PC-9 (cell line): ENCODE data around the gene CD79B.
A peak's percentile ranks its signal among the peaks of the same experiment; 100 is the strongest.
"Not testable (repeated sequence)": the region's sequence is repeated elsewhere in the genome, so short reads cannot be mapped to it uniquely, and the experiment has no call there.

Source experiments
- CTCF ChIP-seq: fragments of 200-600 bp; sonication (generic); conservative IDR thresholded peaks from 2 replicates; pipeline ENCODE4 v1.6.1; 2017; ENCODE audit warnings: mixed run types, antibody characterized with exemption, mild to moderate bottlenecking, moderate library complexity
- EZH2 ChIP-seq: fragments of 200-600 bp; sonication (generic); IDR thresholded peaks from 2 replicates; pipeline ENCODE4 v1.8.0; 2017; ENCODE audit warnings: antibody characterized with exemption, low read depth

GRCh38 chr17:63903787-63904201 is 28.3 kb downstream of the CD79B start:
- TF ChIP-seq EZH2 = not testable (repeated sequence)
- TF ChIP-seq CTCF = peak; percentile 64
